PC-9 (cell line): ENCODE results near the gene KCNK13.

ENCODE experiments used
- EZH2 ChIP-seq: fragments of 200-600 bp; sonication (generic); IDR thresholded peaks from 2 replicates; pipeline ENCODE4 v1.8.0; 2017; ENCODE audit warnings: antibody characterized with exemption, low read depth
- TF ChIP-seq, protein P1 (sequence below): fragments of 200-600 bp; sonication (generic); conservative IDR thresholded peaks from 2 replicates; pipeline ENCODE4 v1.6.1; 2017; ENCODE audit warnings: mixed run types, antibody characterized with exemption, mild to moderate bottlenecking, moderate library complexity

DNA sequence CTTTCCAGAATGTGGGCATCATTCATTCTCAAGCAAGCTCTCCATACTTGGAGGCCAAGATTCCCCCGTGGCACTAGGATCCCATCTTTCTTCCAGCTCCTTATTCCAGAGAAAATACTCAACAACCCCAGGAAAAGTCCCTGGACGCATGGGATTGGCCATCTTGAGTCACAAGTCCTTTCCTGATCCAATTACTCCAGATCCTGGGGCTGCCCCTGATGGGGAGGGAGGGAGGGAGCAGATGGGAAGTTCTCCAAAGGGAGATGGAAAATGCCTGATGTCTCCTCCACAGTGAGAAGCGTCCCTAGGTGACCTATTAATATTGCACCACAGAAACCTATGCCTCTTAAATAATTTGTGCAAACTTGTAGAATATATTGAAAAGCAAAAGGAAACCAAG is 12.4 kb upstream of the KCNK13 start:
- TF ChIP-seq, protein P1, sequence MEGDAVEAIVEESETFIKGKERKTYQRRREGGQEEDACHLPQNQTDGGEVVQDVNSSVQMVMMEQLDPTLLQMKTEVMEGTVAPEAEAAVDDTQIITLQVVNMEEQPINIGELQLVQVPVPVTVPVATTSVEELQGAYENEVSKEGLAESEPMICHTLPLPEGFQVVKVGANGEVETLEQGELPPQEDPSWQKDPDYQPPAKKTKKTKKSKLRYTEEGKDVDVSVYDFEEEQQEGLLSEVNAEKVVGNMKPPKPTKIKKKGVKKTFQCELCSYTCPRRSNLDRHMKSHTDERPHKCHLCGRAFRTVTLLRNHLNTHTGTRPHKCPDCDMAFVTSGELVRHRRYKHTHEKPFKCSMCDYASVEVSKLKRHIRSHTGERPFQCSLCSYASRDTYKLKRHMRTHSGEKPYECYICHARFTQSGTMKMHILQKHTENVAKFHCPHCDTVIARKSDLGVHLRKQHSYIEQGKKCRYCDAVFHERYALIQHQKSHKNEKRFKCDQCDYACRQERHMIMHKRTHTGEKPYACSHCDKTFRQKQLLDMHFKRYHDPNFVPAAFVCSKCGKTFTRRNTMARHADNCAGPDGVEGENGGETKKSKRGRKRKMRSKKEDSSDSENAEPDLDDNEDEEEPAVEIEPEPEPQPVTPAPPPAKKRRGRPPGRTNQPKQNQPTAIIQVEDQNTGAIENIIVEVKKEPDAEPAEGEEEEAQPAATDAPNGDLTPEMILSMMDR = no peak
- no peak for TF ChIP-seq EZH2
